H1 (cell line): ENCODE data around the gene ZNF429. TPM values are rescaled to one million over a fixed set of nuclear protein-coding genes. Genes with fewer than 3 reads are reported as not detected.

Experiments
- CTCF ChIA-PET: fragments of 300-600 bp; sonication (Branson Sonifier 250); formaldehyde crosslinking; loops from one replicate; lab custom pipeline; 2021; ENCODE audit not compliant: partially characterized antibody; lab: Charles Lee
- POLR2A ChIA-PET: fragments of 300-600 bp; sonication (Branson Sonifier 250); formaldehyde crosslinking; loops from one replicate; lab custom pipeline; 2021; ENCODE audit warnings: inconsistent platforms; ENCODE audit not compliant: partially characterized antibody; lab: Charles Lee
- DNase-seq, 2 experiments: peaks; one replicate each; pipeline versions ENCODE4 v3.0.0 to v3.0.0-alpha.2; 2010 to 2022; ENCODE audit warnings: low spot score in 2 of 2, low read depth in 1 of 2, mixed read lengths in 1 of 2
- FAIRE-seq: peaks from 2 replicates; lab custom pipeline; 2011; peaks lifted over from hg19 to GRCh38; lab: Jason Lieb, UNC
- H2AFZ ChIP-seq: 2 replicates; pipeline ENCODE4 v1.8.1; 2012; ENCODE audit warnings: low read length, inconsistent platforms
- H2AK5ac ChIP-seq: 2 replicates; pipeline ENCODE4 v1.6.1; 2013; ENCODE audit warnings: low read depth, low read length
- H2BK120ac ChIP-seq: replicated peaks from 2 replicates; pipeline ENCODE3; 2013; ENCODE audit warnings: low read depth, low read length, inconsistent platforms
- H2BK12ac ChIP-seq: 2 replicates; pipeline ENCODE4 v1.6.1; 2013; ENCODE audit warnings: low read depth, low read length
- H2BK15ac ChIP-seq: 2 replicates; pipeline ENCODE4 v1.6.1; 2013; ENCODE audit warnings: low read length
- H2BK20ac ChIP-seq: 2 replicates; pipeline ENCODE4 v1.6.1; 2013; ENCODE audit warnings: low read length
- H2BK5ac ChIP-seq: 2 replicates; pipeline ENCODE4 v1.6.1; 2013; ENCODE audit warnings: low read depth, low read length
- H3K14ac ChIP-seq: 2 replicates; pipeline ENCODE4 v1.6.1; 2013; ENCODE audit warnings: inconsistent platforms; ENCODE audit not compliant: insufficient read length
- H3K18ac ChIP-seq: 2 replicates; pipeline ENCODE4 v1.6.1; 2013; ENCODE audit warnings: low read length; ENCODE audit errors: extremely low read depth
- H3K23ac ChIP-seq: 2 replicates; pipeline ENCODE4 v1.6.1; 2013; ENCODE audit warnings: inconsistent platforms; ENCODE audit not compliant: insufficient read length
- H3K23me2 ChIP-seq: 2 replicates; pipeline ENCODE4 v1.6.1; 2013; ENCODE audit warnings: low read depth, low read length
- H3K27ac ChIP-seq: 2 replicates; pipeline ENCODE4 v1.6.1; 2011; ENCODE audit warnings: low read depth, low read length, inconsistent platforms
- H3K27me3 ChIP-seq, 4 experiments: replicated peaks in 1 of 4; 1 replicate in 1 of 4; 2 replicates in 3 of 4; pipeline versions ENCODE4 v1.6.1 to v1.8.1; 2011 to 2013; ENCODE audit warnings: low read length in 3 of 4, mild to moderate bottlenecking in 3 of 4, inconsistent platforms in 2 of 4, mixed read lengths in 2 of 4, moderate library complexity in 1 of 4; ENCODE audit not compliant: control insufficient read depth in 3 of 4, insufficient read depth in 3 of 4; ENCODE audit errors: extremely low read depth in 1 of 4
- H3K36me3 ChIP-seq, 4 experiments: 2 replicates each; pipeline versions ENCODE4 v1.6.1 to v1.8.1; 2011 to 2013; ENCODE audit warnings: mild to moderate bottlenecking in 4 of 4, low read length in 3 of 4, moderate library complexity in 2 of 4, control low read depth in 1 of 4, inconsistent platforms in 1 of 4; ENCODE audit not compliant: insufficient read depth in 4 of 4, control insufficient read depth in 2 of 4
- H3K4ac ChIP-seq: replicated peaks from 2 replicates; pipeline ENCODE3; 2013; ENCODE audit warnings: low read length, low read depth, mixed read lengths, inconsistent platforms; ENCODE audit not compliant: insufficient read length
- H3K4me1 ChIP-seq, 4 experiments: replicated peaks in 1 of 4; 1 replicate in 1 of 4; 2 replicates in 3 of 4; pipeline versions ENCODE4 v1.6.1 to v1.8.1; 2011 to 2013; ENCODE audit warnings: low read length in 3 of 4, inconsistent platforms in 2 of 4, mixed read lengths in 1 of 4; ENCODE audit not compliant: insufficient read depth in 4 of 4, control insufficient read depth in 3 of 4
- H3K4me2 ChIP-seq, 2 experiments: 2 replicates each; pipeline versions ENCODE4 v1.6.1 to v1.8.1; 2011 to 2013; ENCODE audit warnings: low read depth in 2 of 2, low read length in 2 of 2, control low read depth in 1 of 2, inconsistent platforms in 1 of 2, mild to moderate bottlenecking in 1 of 2; ENCODE audit not compliant: insufficient read depth in 1 of 2
- H3K4me3 ChIP-seq, 4 experiments: fragments of 200-600, 300-600 bp in 1 of 4; sonication (generic), shearing (Covaris generic), sonication (Bioruptor Twin) in 1 of 4; 2 replicates each; pipeline versions ENCODE4 v1.5.1 to v1.8.1; 2011 to 2016; ENCODE audit warnings: low read length in 4 of 4, low read depth in 3 of 4, control low read depth in 2 of 4, inconsistent platforms in 2 of 4, mild to moderate bottlenecking in 2 of 4, mixed read lengths in 1 of 4, moderate library complexity in 1 of 4; ENCODE audit not compliant: insufficient read depth in 2 of 4; ENCODE audit errors: extremely low read depth in 1 of 4
- H3K56ac ChIP-seq: replicated peaks from 2 replicates; pipeline ENCODE3; 2013; ENCODE audit warnings: low read depth, mild to moderate bottlenecking, mixed read lengths, low read length, inconsistent platforms; ENCODE audit not compliant: insufficient read length
- H3K79me1 ChIP-seq: 2 replicates; pipeline ENCODE4 v1.6.1; 2013; ENCODE audit warnings: low read depth, low read length, control low read depth
- H3K79me2 ChIP-seq, 2 experiments: 2 replicates each; pipeline versions ENCODE4 v1.6.1 to v1.8.1; 2012 to 2013; ENCODE audit warnings: low read length in 2 of 2, mild to moderate bottlenecking in 2 of 2, inconsistent platforms in 1 of 2; ENCODE audit not compliant: insufficient read depth in 2 of 2, control insufficient read depth in 1 of 2
- H3K9ac ChIP-seq, 4 experiments: replicated peaks in 1 of 4; 1 replicate in 1 of 4; 2 replicates in 3 of 4; pipeline versions ENCODE4 v1.6.1 to v1.8.1; 2011 to 2013; ENCODE audit warnings: low read depth in 3 of 4, low read length in 3 of 4, control low read depth in 2 of 4, mild to moderate bottlenecking in 2 of 4, moderate library complexity in 2 of 4, inconsistent platforms in 1 of 4; ENCODE audit errors: extremely low read depth in 1 of 4
- H3K9me3 ChIP-seq, 2 experiments: 2 replicates each; pipeline versions ENCODE4 v1.6.1 to v1.8.1; 2012 to 2013; ENCODE audit warnings: mild to moderate bottlenecking in 2 of 2, moderate library complexity in 2 of 2, control low read depth in 1 of 2, inconsistent platforms in 1 of 2, low read depth in 1 of 2, low read length in 1 of 2, mixed read lengths in 1 of 2; ENCODE audit not compliant: insufficient read depth in 2 of 2
- H4K20me1 ChIP-seq, 2 experiments: replicated peaks in 1 of 2; 2 replicates each; pipeline versions ENCODE3 to v1.8.1; 2011 to 2013; ENCODE audit warnings: inconsistent platforms in 2 of 2, low read length in 2 of 2, mild to moderate bottlenecking in 1 of 2; ENCODE audit not compliant: insufficient read depth in 2 of 2, control insufficient read depth in 1 of 2
- H4K5ac ChIP-seq: 2 replicates; pipeline ENCODE4 v1.6.1; 2013; ENCODE audit warnings: low read length, low read depth, mixed read lengths, inconsistent platforms; ENCODE audit not compliant: insufficient read length
- H4K8ac ChIP-seq: 2 replicates; pipeline ENCODE4 v1.8.0; 2013; ENCODE audit warnings: mild to moderate bottlenecking, moderate library complexity, low read length, inconsistent platforms; ENCODE audit not compliant: insufficient read depth; ENCODE audit errors: extremely low read depth
- H4K91ac ChIP-seq: replicated peaks from 2 replicates; pipeline ENCODE3; 2013; ENCODE audit warnings: low read length, mixed read lengths, inconsistent platforms; ENCODE audit not compliant: insufficient read length
- BRCA1 ChIP-seq: IDR thresholded peaks from 2 replicates; pipeline ENCODE4 v1.6.1; 2012; ENCODE audit warnings: low read depth, low read length, improper control_type of control experiment
- EGR1 ChIP-seq: IDR thresholded peaks from 2 replicates; pipeline ENCODE4 v1.6.1; 2011; ENCODE audit warnings: low read depth, low read length, borderline replicate concordance
- KDM5A ChIP-seq: fragments of 200-600 bp; IDR thresholded peaks from 2 replicates; pipeline ENCODE4 v1.7.1; 2012; ENCODE audit warnings: mild to moderate bottlenecking, low read length, inconsistent platforms, mixed read lengths
- NRF1 ChIP-seq: IDR thresholded peaks from 2 replicates; pipeline ENCODE4 v1.6.1; 2011; ENCODE audit warnings: mild to moderate bottlenecking, low read depth, low read length, improper control_type of control experiment
- TAF1 ChIP-seq: IDR thresholded peaks from 2 replicates; pipeline ENCODE4 v1.6.1; 2011; ENCODE audit warnings: mild to moderate bottlenecking, low read depth, low read length
- TAF7 ChIP-seq: optimal IDR thresholded peaks from 2 replicates; pipeline ENCODE3; 2011; ENCODE audit warnings: low read depth, mild to moderate bottlenecking, inconsistent platforms, low read length, moderate library complexity, borderline replicate concordance
- TEAD4 ChIP-seq: IDR thresholded peaks from 2 replicates; pipeline ENCODE4 v1.6.1; 2012; ENCODE audit warnings: low read depth, low read length, inconsistent platforms, mixed read lengths
- WGBS, 2 experiments: shearing (Covaris generic) in 1 of 2; methylation state at CpG; one replicate each; pipeline versions ENCODE4 v1.1.6 to v1.1.7; 2013 to 2015; ENCODE audit warnings: low lambda C conversion rate in 2 of 2, mixed read lengths in 2 of 2, inconsistent platforms in 1 of 2, low coverage in 1 of 2, missing lambda C conversion rate in 1 of 2; ENCODE audit not compliant: insufficient replicate concordance in 2 of 2, insufficient coverage in 1 of 2, insufficient read length in 1 of 2; ENCODE audit errors: extremely low coverage in 1 of 2, missing lambda C conversion rate in 1 of 2; 5-methylcytosine and 5-hydroxymethylcytosine counted together
- polyA plus RNA-seq, 7 experiments: library from polyadenylated mRNA; depleted of rRNA in 3 of 7; stranded (reverse) in 5 of 7; unstranded in 2 of 7; fragments of >200 nt in 5 of 7; fragments of 200-250 nt in 2 of 7; gene quantifications; 1 replicate in 5 of 7; 2 replicates in 1 of 7; 4 replicates in 1 of 7; pipeline versions ENCODE4 v1.2.1 to v1.2.3, GENCODE V29; 2011 to 2013; ENCODE audit warnings: missing spikeins in 2 of 7, mixed read lengths in 2 of 7
- total RNA-seq: library from RNA; stranded (reverse); fragmentation: NEBNext Ultra II Directional; extraction: Animal tissue kit (Norgen Biotek cat#: 25700); gene quantifications from 2 replicates; pipeline ENCODE4 v1.2.1, GENCODE V29; 2021

ZNF429 gene
- total and polyA plus RNA-seq, 2 of the 8 experiments (the other 6 are each of a cell fraction or from before 2014, with no cell fraction given): 10.9 to 15.0 TPM

DNA sequence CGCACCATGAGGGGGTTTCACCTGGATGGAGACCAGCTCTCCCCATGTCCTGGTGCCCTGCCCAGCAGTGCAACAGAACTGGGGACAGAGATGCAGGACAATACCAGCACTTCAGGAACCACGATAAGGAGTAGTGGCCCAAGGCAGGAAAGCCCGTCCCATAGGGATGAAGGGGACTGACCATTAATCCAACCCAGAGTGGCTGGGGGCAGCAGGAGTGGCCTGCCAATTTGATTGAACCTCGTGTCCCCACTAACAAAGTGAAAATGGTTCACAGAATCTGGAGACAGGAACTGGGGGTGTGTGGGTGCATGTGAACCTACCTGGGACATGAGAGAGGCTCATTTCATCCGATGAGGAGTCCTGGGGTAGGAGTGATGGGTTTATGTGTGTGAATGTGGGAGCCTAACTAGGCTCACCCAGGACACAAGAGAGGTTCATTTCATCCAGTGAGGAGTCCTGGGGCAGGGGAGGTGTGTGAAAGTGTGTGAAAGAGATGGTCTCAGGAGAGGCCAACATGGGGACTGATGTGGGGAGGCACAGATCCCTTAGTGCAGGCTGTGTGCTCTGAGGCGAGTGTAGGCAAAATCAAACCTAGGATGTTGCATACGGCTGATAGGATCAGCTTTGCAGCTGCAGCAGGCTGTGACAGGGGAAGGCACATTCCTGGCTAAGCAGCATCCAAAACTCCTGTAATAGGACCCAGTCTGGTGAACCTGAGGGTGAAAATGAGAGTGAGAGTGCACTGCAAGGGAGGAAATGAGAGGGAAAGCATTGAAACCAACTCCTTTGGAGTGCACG is 98.2 kb downstream of the ZNF429 start:
- no peak overlapping the region for H2AFZ ChIP-seq
- H3K23ac ChIP-seq: no peak overlapping the region
- WGBS, 2 experiments: 67% methylated on average over 8 of the region's 8 CpGs; no CpG with 5 or more reads in 1 of the 2 experiments
- H2BK12ac ChIP-seq: peak overlapping the region; percentile 90
- H3K36me3 ChIP-seq: no peaks in the 10 kb centered on the region
- H2BK20ac ChIP-seq: peak overlapping the region; percentile 93
- H2AK5ac ChIP-seq: peak overlapping the region; percentile 93
- peak overlapping the region; percentile 68 for H3K27ac ChIP-seq
- no peaks in the 10 kb centered on the region for H3K9me3 ChIP-seq
- no peak overlapping the region for H2BK15ac ChIP-seq
- H4K20me1 ChIP-seq: no peaks in the 10 kb centered on the region
- FAIRE-seq: no peak
- H2BK120ac ChIP-seq: peak overlapping the region; percentile 50
- H3K27me3 ChIP-seq: no peaks in the 10 kb centered on the region
- no peak overlapping the region for H3K9ac ChIP-seq
- peak overlapping the region; percentile 64 to 73 for H3K4me2 ChIP-seq
- peak overlapping the region; percentile 52 for H4K91ac ChIP-seq
- TF ChIP-seq KDM5A (no peak), EGR1 (no peak), BRCA1 (no peak), NRF1 (no peak), TAF1 (0 out of 2 replicates have a peak, but pooled peaks have one; percentile 18), TAF7 (no peak), TEAD4 (peak; percentile 62; the same call in 1 of the 2 replicates)
- H4K5ac ChIP-seq: peak overlapping the region; percentile 89
- peak overlapping the region in 3 of 4 experiments; percentile 32 to 50 (median 39); a peak in 4 of 8 replicates for H3K4me3 ChIP-seq
- H3K79me1 ChIP-seq: no peaks in the 10 kb centered on the region
- ChIA-PET POLR2A (interaction anchor here (1.0 to 2.8 kb wide), 6 partner anchors 10 to 248 kb away, joined by 3 to 12 read pairs (median 3); partner anchors contain the start of gene ZNF429), CTCF (interaction anchor here (0.8 to 1.7 kb wide), 3 partner anchors 18 to 164 kb away, joined by 3 to 6 read pairs (median 4); partner anchors contain the start of gene ZNF100)
- peaks cover 17 to 32% (median 23%) of the 10 kb centered on the region in 4 experiments for H3K4me1 ChIP-seq
- no peak for DNase-seq
- no peak overlapping the region for H3K56ac ChIP-seq
- H3K23me2 ChIP-seq: 0 out of 2 replicates have a peak, but pooled peaks cover 3% of the 10 kb centered on the region
- peak overlapping the region; percentile 59; the same call in 1 of the 2 replicates for H4K8ac ChIP-seq
- peak overlapping the region; percentile 88; the same call in 1 of the 2 replicates for H2BK5ac ChIP-seq
- H3K4ac ChIP-seq: peak overlapping the region; percentile 27
- H3K79me2 ChIP-seq: no peaks in the 10 kb centered on the region
- no peak overlapping the region for H3K14ac ChIP-seq
- peak overlapping the region; percentile 90 for H3K18ac ChIP-seq
